Ovary (tissue), 3 donors: ENCODE results near the gene DCUN1D4.

ENCODE experiments used
- EP300 ChIP-seq: sonication (generic); formaldehyde crosslinking; IDR thresholded peaks from one replicate; pipeline ENCODE4 v1.6.1; 2017; ENCODE audit warnings: antibody characterized with exemption
- TF ChIP-seq, protein P1 (sequence below), 3 donors: fragments of 450-650 bp in 2 of 3; fragments of 200-600 bp in 1 of 3; IDR thresholded peaks; one replicate each; pipeline versions ENCODE4 v1.5.1 to v1.8.0; 2016 to 2022; ENCODE audit warnings: antibody characterized with exemption in 3 of 3, mild to moderate bottlenecking in 1 of 3
- donor health status: DM: no; HTN: no; CAD: no.

DNA sequence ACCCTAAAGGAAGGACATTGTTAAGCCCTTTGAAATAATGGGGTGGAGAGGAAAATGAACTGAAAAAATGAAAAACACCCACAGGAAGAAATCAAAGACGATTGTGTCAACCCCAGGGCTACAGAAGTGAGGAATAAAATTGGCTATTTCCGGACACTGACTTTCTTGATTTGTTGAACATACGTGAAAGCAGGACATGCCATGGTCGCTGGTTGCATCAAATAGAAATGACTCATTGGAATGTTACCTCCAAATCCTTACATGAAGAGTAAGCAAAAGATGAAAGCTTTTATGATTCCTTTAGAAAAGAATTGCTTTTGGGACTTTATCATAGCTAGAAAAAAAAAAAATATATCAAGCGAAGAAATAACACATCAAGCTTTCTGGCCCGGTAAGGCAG is 75.3 kb downstream of the DCUN1D4 start:
- TF ChIP-seq, protein P1, sequence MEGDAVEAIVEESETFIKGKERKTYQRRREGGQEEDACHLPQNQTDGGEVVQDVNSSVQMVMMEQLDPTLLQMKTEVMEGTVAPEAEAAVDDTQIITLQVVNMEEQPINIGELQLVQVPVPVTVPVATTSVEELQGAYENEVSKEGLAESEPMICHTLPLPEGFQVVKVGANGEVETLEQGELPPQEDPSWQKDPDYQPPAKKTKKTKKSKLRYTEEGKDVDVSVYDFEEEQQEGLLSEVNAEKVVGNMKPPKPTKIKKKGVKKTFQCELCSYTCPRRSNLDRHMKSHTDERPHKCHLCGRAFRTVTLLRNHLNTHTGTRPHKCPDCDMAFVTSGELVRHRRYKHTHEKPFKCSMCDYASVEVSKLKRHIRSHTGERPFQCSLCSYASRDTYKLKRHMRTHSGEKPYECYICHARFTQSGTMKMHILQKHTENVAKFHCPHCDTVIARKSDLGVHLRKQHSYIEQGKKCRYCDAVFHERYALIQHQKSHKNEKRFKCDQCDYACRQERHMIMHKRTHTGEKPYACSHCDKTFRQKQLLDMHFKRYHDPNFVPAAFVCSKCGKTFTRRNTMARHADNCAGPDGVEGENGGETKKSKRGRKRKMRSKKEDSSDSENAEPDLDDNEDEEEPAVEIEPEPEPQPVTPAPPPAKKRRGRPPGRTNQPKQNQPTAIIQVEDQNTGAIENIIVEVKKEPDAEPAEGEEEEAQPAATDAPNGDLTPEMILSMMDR (IDR thresholded peaks at IDR 0.05), result no peak
- no peak for TF ChIP-seq EP300
